Measurements from ENCODE around the gene PDGFRB.

Gene PDGFRB

GRCh38 chr5:150177721-150178120 is 22.1 kb upstream of the PDGFRB start:
- DNase-seq (ENCODE audit: low read depth in 1 of 2, low spot score in 1 of 2) = no peak
- no peak overlapping the region for H3K27ac ChIP-seq (replicated peaks)
- H3K27me3 ChIP-seq (ENCODE audit: insufficient read depth, poor library complexity, severe bottlenecking) = no peaks in the 10 kb centered on the region
- TF ChIP-seq GABPA (IDR thresholded peaks at IDR 0.05; ENCODE audit: low read depth) = no peak
- TF ChIP-seq REST (IDR thresholded peaks at IDR 0.05; ENCODE audit: insufficient replicate concordance, low read depth) = no peak
- no peak for TF ChIP-seq SPI1 (IDR thresholded peaks at IDR 0.05; ENCODE audit: borderline replicate concordance, low read depth)
- TF ChIP-seq POLR2AphosphoS5 (IDR thresholded peaks at IDR 0.05; ENCODE audit: low read depth) = no peak
- no peak for TF ChIP-seq CTCF (IDR thresholded peaks at IDR 0.05; ENCODE audit: insufficient read depth, low read length)
- H3K4me3 ChIP-seq (replicated peaks; ENCODE audit: insufficient read depth, low read length) = no peak overlapping the region

GRCh38 chr5:150176745-150177477 is 21.3 kb upstream of the PDGFRB start:
- Histone ChIP-seq H3K27ac (replicated peaks) (no peak overlapping the region), H3K4me3 (replicated peaks; ENCODE audit: insufficient read depth, low read length) (no peak overlapping the region), H3K27me3 (ENCODE audit: insufficient read depth, poor library complexity, severe bottlenecking) (no peaks in the 10 kb centered on the region)
- TF ChIP-seq GABPA (IDR thresholded peaks at IDR 0.05; ENCODE audit: low read depth) (no peak), CTCF (IDR thresholded peaks at IDR 0.05; ENCODE audit: insufficient read depth, low read length) (no peak), REST (IDR thresholded peaks at IDR 0.05; ENCODE audit: insufficient replicate concordance, low read depth) (no peak), SPI1 (IDR thresholded peaks at IDR 0.05; ENCODE audit: borderline replicate concordance, low read depth) (no peak), POLR2AphosphoS5 (IDR thresholded peaks at IDR 0.05; ENCODE audit: low read depth) (no peak)
- DNase-seq (ENCODE audit: low read depth in 1 of 2, low spot score in 1 of 2) = no peak

- Histone ChIP-seq H3K4me3 (replicated peaks; ENCODE audit: insufficient read depth, low read length) (no peak overlapping the region), H3K27ac (replicated peaks) (no peak overlapping the region), H3K27me3 (ENCODE audit: insufficient read depth, poor library complexity, severe bottlenecking) (no peaks in the 10 kb centered on the region)
- TF ChIP-seq REST (IDR thresholded peaks at IDR 0.05; ENCODE audit: insufficient replicate concordance, low read depth) (no peak), GABPA (IDR thresholded peaks at IDR 0.05; ENCODE audit: low read depth) (no peak), SPI1 (IDR thresholded peaks at IDR 0.05; ENCODE audit: borderline replicate concordance, low read depth) (no peak), CTCF (IDR thresholded peaks at IDR 0.05; ENCODE audit: insufficient read depth, low read length) (peak; percentile 27), POLR2AphosphoS5 (IDR thresholded peaks at IDR 0.05; ENCODE audit: low read depth) (no peak)
- DNase-seq (ENCODE audit: low read depth in 1 of 2, low spot score in 1 of 2) = peak in 1 of 2 experiments; percentile 26
Observed at GRCh38 chr5:150175536-150175935, 19.9 kb upstream of the PDGFRB start.

Measured in HL-60 (cell line).